Pons (tissue), 1 donor: ENCODE measurements around the gene ABI1.
A peak's percentile ranks its signal among the peaks of the same experiment; 100 is the strongest.
"Not testable (repeated sequence)": the region's sequence is repeated elsewhere in the genome, so short reads cannot be mapped to it uniquely, and the experiment has no call there.

Experiments
- DNase-seq: peaks from one replicate; pipeline ENCODE4 v3.0.0-alpha.2; 2016; ENCODE audit warnings: low spot score

ABI1 gene

DNA sequence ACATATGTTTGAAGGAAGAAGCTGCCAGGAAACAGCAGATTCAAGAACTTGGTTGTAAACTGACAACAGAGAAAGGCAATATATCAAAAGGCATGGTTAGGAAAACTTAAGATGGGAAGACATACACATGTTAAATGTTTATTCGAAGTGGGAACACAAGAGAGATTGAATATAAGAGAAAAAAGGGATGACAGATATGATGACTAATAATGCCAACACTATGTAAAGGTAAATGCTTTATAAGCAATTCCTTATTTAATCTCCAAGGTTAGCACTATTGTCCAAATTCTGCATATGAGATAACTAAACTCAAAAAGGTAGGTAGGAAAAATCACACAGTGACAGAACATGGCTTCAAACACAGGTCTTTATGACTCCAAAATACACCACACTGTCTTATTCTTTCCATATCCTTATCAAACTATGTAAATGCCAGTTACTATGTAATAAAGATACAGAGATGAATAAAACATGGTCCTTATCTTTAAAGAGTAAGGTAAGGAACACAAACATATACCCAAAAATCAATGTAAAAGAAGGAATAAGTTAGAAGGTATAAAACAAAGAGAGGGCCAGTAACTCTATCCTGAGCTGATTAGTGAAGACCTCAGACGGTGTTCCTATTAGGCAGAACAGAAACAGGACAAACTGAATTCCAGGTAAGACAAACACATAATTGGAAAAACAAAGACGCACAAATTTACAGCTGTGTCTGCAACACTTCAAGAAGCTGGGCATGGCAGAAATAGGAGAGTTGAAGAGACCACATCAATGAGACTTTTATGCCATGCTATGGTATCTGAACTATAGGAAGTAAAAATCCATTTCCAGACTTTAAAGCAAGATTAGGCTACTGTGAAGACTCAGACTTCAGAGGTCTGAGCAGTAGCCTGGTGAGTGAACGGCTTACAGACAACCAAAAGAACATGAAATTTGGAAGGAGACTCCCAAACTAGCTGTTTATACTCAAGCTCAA is 56.1 kb downstream of the ABI1 start:
- no peak for DNase-seq

DNA sequence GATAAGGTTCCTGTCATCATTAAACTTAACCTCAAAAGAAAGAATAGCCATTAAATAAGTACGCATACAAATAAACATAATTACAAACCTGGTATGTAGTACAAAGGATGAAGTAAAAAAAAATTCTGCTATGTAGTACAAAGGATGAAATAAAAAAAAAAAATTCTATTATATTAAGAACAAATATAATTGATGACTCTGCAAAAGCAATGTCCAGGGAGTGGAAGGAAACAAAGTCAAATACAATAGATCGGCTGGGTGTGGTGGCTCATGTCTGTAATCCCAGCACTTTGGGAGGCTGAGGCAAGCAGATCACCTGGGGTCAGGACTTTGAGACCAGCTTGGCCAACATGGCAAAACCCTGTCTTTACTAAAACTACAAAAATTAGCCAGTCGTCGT is 56.9 kb downstream of the ABI1 start:
- no peak for DNase-seq

DNA sequence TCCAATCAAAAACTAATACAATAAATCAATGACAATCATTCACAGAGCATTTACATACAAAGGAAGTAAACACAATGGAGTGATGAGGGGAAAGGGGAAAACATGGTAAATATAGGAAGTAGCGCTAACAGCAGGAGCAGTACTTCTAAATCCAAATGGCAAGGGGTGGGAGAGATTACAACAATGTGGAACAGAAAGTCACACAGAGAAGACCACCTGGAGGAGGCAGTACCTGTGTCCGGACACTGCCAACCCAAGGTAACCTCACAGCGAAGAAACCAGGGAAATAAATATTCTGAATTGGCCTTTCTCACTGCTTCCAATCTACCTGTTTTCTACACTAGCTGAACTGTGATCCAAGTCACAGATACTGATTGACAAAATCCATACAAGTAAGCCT is 58.2 kb downstream of the ABI1 start:
- DNase-seq: no peak

DNA sequence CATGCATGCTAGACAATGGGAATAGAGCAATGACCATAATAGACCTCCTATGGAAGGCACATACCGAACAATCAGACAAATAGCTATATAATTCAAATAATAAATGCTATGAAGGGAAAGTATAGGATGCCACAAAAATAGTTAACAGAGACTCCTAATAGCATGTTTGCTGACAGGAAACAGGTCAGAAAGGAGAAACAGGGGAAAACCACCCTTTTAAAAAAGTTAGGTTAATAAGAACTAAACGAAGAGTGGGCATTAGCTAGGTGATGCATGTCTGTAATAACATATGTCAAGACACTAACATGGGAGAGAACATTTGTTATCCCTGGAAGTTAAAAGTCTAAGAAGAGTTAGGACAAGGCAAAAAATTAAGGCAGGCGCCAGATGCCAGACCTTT is 58.9 kb downstream of the ABI1 start:
- no peak for DNase-seq

- DNase-seq: no peak
Measured at GRCh38 chr10:26801274-26801673, 59.5 kb downstream of the ABI1 start.

DNA sequence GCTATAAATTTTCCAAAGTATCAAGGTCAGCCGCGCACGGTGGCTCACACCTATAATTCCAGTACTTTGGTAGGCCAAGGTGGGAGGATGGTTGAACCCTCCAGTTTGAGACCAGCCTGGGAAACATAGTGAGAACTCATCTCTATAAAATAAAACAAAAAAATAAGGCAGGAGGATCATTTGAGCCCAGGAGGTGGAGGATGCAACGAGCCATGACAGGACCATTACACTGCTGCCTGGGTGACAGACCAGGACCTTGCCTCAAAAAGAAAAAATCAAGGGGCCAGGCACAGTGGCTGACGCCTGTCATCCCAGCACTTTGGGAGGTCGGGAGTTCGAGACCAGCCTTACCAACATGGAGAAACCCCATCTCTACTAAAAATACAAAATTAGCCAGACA is 60.3 kb downstream of the ABI1 start:
- DNase-seq: no peak

DNA sequence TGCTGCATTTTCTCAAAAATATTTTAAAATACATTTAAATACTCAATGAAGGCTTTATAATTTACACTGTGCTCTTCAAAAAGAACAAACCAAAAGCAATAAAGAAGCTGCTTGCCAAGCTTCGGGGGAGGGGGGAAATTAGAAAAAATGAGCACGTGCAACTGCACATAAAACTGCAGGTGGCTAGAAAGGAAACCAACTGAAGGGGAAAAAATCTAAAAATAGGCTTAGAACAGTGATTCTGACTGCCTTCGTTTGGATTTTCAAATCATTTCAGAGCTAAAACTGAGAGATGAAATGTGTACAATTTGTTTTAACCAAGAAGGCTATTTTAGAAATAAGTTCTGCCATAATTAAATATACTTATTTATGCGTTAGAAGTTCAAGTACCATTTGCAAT is 61.4 kb downstream of the ABI1 start:
- DNase-seq: no peak

DNA sequence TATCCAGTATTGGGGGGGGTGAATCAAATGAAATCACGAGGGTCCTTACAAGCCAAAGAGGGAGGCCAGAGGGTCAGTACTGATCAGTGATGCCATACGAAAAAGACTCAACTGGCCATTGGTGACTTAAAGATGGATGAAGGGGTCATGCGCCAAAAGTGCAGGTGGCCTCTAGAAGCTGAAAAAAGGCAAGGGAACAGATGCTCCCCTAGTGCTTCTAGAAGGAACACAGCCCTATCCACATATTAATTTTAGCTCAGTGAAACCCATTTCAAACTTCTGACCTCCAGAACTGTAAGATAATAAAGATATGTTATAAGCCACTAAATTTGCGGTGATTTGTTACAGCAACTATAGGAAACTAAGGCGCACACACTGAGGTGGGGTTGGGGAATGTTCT is 62.5 kb downstream of the ABI1 start:
- no peak for DNase-seq

- no peak for DNase-seq
Measured at GRCh38 chr10:26797340-26797739, 63.4 kb downstream of the ABI1 start.

DNA sequence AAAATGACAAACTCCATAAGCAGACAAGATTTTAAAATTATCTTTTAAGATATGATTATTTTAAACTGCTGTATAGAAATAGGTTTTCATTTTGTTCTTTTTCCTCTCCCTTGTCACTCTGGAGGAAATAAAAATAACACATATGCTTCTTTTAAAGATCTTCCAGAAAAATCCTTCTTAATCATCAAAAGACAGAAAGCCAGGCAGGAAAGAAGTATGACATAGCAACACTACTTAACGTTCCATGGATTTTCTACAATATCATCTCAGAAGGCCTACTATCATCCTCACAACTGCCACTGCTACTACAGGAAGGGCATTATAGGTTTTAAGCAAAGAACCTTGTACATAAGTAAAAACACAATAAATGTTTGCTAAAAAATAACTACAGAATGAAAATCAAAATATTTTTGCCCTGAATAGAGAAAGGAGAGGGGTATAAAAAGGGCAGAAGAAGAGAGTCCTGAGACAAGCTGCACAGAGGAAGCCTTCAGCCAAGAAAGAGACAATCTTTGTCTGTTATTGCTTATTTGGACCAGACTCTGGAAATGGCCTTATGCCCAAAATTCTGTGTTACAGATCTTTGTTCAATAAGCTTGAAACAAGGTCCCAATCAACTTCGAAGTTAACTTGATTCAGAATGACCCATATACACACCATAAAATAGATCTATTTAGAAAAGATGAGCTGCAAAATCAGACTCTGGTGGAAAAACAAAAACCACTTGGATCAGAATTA is 67.8 kb downstream of the ABI1 start:
- peak; percentile 85 for DNase-seq

GRCh38 chr10:26790221-26790995 is 70.3 kb downstream of the ABI1 start:
- DNase-seq: no peak

DNA sequence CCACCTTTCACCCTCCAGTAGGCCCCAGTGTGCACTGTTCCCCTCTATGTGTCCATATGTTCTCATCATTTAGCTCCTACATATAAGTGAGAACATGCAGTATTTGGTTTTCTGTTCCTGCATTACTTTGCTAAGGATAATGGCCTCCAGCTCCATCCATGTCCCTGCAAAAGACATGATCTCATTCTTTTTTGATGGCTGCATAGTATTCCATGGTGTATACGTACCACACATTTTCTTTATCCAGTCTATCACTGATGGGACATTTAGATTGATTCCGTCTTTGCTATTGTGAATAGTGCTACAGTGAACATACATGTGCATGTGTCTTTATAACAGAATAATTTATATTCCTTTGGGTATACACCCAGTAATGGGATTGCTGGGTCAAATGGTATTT is 71.0 kb downstream of the ABI1 start:
- not testable (repeated sequence) for DNase-seq

DNA sequence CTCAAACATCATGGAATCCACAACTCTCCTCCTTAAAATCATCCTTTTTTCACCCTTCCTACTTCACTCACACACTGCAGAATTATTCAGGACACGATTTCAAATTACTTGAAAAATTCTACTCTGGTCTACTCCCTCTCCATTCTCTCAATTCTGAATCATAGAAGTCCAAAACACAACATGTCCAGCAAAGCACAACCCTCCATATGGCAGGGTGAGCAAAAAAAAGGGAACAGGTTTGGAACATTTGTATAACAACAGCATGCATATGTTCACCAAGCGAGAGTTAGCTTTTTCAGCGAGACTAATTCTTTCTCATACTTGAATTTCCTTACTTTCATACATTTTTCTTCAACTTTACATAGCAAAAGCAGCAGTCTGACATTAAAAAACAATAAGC is 73.4 kb downstream of the ABI1 start:
- no peak for DNase-seq

GRCh38 chr10:26781797-26782196 is 79.0 kb downstream of the ABI1 start:
- no peak for DNase-seq

GRCh38 chr10:26780793-26781601 is 79.8 kb downstream of the ABI1 start:
- DNase-seq: peak; percentile 26

DNA sequence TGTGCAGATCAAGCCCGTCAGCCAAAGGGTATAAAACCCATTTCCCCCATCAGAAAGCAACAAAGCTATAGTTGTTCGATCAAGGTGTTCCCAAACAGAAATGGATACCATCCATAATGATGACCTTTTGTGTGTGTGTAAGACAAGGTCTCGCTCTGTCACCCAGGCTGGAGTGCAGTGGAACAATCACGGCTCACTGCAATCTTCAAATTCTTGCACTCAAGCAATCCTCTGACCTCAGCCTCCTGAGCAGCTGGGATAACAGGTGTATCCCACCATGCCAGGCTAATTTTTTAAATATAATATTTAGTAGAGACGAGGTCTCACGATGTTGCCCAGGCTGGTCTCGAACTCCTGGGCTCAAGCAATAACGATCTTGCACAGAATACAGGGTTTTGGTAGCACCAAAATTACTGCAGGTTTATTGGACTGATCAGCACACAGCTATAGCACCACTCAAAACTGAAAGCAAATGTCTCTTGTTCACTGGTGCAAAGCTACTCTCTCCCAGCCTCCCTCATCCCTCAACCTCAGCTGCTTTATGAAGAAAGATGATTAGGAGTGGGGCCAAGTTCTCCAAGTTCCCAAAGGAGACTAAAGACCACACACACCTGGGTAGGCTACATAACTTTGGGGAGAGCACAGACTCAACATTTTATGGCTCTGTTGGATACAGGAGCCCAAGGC is 80.5 kb downstream of the ABI1 start:
- no peak for DNase-seq

DNA sequence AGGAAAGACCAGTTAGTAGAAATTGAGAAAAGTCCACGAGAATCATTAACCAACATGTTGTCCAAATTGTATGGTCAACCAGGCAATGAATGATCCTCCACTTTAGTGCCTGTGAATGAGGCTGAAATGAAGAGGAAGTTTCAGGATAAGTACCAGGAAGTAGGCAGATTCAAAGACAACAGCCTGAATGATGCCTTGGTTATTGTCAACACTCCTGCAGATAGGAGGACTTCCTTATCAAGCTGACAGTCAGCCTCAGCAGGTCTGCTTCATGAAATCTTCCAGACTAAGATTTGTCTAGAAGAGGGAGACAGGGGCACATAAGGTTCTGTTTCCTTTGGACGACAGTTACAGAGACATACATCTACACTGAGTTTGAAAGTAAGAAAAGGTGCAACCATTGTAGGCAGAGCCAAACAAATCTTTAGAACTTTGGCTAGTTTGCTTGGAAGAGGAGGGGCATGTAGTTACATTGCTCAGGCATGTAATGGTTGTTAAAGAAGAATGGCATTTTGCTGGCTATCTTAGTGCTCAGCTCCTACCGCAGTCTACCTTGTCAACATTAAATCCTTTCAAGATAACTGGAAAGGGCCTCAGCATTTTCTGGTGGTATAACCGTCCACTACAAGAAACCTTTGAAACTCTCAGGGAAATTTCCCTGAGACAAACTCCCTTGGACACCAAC is 81.4 kb downstream of the ABI1 start:
- DNase-seq: peak; percentile 19

- no peak for DNase-seq
Measured at GRCh38 chr10:26777686-26778085, 83.1 kb downstream of the ABI1 start.

DNA sequence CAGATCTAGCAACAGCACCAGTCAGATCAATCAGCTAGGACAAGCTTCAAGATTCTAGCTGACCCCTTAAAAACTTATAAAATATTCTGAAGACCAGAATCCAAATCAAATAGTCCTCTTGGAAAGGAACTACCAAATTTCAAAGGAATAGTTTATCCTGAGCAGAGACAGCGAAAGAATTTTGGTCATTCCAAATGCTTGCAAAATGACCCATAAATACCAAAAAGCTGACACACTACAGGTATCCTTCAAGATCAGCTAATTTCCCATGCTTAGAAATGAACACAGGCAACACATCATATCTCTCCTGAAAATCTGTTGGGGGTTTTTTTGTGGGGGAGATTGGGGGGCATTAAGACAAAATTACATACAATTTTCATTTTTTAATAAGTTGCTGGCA is 84.5 kb downstream of the ABI1 start:
- no peak for DNase-seq

GRCh38 chr10:26773633-26774032 is 87.1 kb downstream of the ABI1 start:
- DNase-seq: no peak
